NCI-H446 (cell line): Measurements from ENCODE around the gene DNAJB12.

Source experiments
- DNase-seq, 2 experiments: peaks; one replicate each; lab custom pipeline; 2025; lab: John Stamatoyannopoulos, UW

DNAJB12 gene

GRCh38 chr10:72295330-72295910, 59.3 kb downstream of the DNAJB12 start:
- DNase-seq: no peak

- DNase-seq: no peak
Measured at GRCh38 chr10:72292223-72292691, 62.5 kb downstream of the DNAJB12 start.

- DNase-seq: no peak
Measured at GRCh38 chr10:72291019-72291532, 63.6 kb downstream of the DNAJB12 start.

- no peak for DNase-seq
Measured at GRCh38 chr10:72285972-72286521, 68.7 kb downstream of the DNAJB12 start.

- no peak for DNase-seq
Measured at GRCh38 chr10:72283131-72283530, 71.6 kb downstream of the DNAJB12 start.
